ENCODE data around the gene DNAJC1.
A peak's percentile ranks its signal among the peaks of the same experiment; 100 is the strongest.

The DNAJC1 gene

GRCh38 chr10:21860718-21861117 is 142.8 kb downstream of the DNAJC1 start (continued):
- TF ChIP-seq CTCF (tag by site-specific recombination; IDR thresholded peaks at IDR 0.05) (no peak), PBX3 (CRISPR knock-in tag; IDR thresholded peaks at IDR 0.05) (no peak), ZNF366 (tag by site-specific recombination; conservative IDR thresholded peaks at IDR 0.05) (no peak), PATZ1 (tag by site-specific recombination; IDR thresholded peaks at IDR 0.05) (no peak), ZNF707 (tag by site-specific recombination; IDR thresholded peaks at IDR 0.05) (no peak), ZNF664 (tag by site-specific recombination; IDR thresholded peaks at IDR 0.05) (peak; percentile 72; the same call in 1 of the 2 replicates), ZNF416 (tag by site-specific recombination; IDR thresholded peaks at IDR 0.05) (no peak), ZBTB6 (tag by site-specific recombination; IDR thresholded peaks at IDR 0.05) (no peak), ZNF24 (tag by site-specific recombination; IDR thresholded peaks at IDR 0.05) (no peak), ZNF354C (tag by site-specific recombination; IDR thresholded peaks at IDR 0.05; ENCODE audit: borderline replicate concordance, low read depth) (no peak)

GRCh38 chr10:21858455-21858854 is 145.1 kb downstream of the DNAJC1 start:
- Histone ChIP-seq H3K27ac (ENCODE audit: extremely low read depth, low read depth, low read length) (no peak overlapping the region), H3K4me1 (ENCODE audit: control insufficient read depth, insufficient read depth, low read length) (no peaks in the 10 kb centered on the region), H3K4me3 (ENCODE audit: low read depth, low read length) (no peak overlapping the region), H3K9me3 (ENCODE audit: control insufficient read depth, insufficient read depth, low read depth, low read length) (no peaks in the 10 kb centered on the region), H3K36me3 (ENCODE audit: control insufficient read depth in 2 of 2, insufficient read depth in 1 of 2, low read length in 2 of 2) (no peaks in the 10 kb centered on the region; a peak in 1 of 3 replicates)
- POLR2A ChIA-PET: no interaction called here
- CTCF ChIA-PET: no interaction called here
- TF ChIP-seq GFI1B (tag by site-specific recombination; IDR thresholded peaks at IDR 0.05) (no peak), IKZF3 (tag by site-specific recombination; IDR thresholded peaks at IDR 0.05) (no peak), ZNF132 (tag by site-specific recombination; IDR thresholded peaks at IDR 0.05; ENCODE audit: borderline replicate concordance) (no peak), ZNF433 (tag by site-specific recombination; IDR thresholded peaks at IDR 0.05; ENCODE audit: low read depth) (no peak), ZNF501 (tag by site-specific recombination; IDR thresholded peaks at IDR 0.05) (no peak), AEBP2 (tag by site-specific recombination; IDR thresholded peaks at IDR 0.05; ENCODE audit: borderline replicate concordance) (no peak), ZBTB6 (tag by site-specific recombination; IDR thresholded peaks at IDR 0.05) (no peak), ZNF488 (tag by site-specific recombination; IDR thresholded peaks at IDR 0.05) (no peak), BCL6B (tag by site-specific recombination; IDR thresholded peaks at IDR 0.05) (no peak), ZSCAN30 (tag by site-specific recombination; IDR thresholded peaks at IDR 0.05) (no peak), ZNF248 (tag by site-specific recombination; IDR thresholded peaks at IDR 0.05) (no peak), ZNF791 (tag by site-specific recombination; IDR thresholded peaks at IDR 0.05) (no peak), ZBTB11 (tag by site-specific recombination; conservative IDR thresholded peaks at IDR 0.05; ENCODE audit: low read depth) (no peak)
